Panc1 (cell line): ENCODE data around the gene COL13A1.

Source experiments
- POLR2AphosphoS5 ChIP-seq: IDR thresholded peaks from 2 replicates; pipeline ENCODE4 v1.6.1; 2012; ENCODE audit warnings: mild to moderate bottlenecking, low read depth, low read length, moderate library complexity
- SIN3A ChIP-seq: IDR thresholded peaks from 2 replicates; pipeline ENCODE4 v1.6.1; 2012; ENCODE audit warnings: low read depth, mild to moderate bottlenecking, low read length, moderate library complexity, borderline replicate concordance; ENCODE audit not compliant: insufficient read depth
- TCF7L2 ChIP-seq: IDR thresholded peaks from 2 replicates; pipeline ENCODE4 v1.6.1; 2011; ENCODE audit warnings: mild to moderate bottlenecking, low read depth, low read length, inconsistent platforms
- TF ChIP-seq, protein P1 (sequence below), 2 experiments: IDR thresholded peaks; 2 replicates each; pipeline ENCODE4 v1.6.1; 2011 to 2012; ENCODE audit warnings: low read depth in 2 of 2, control low read depth in 1 of 2, low read length in 1 of 2, mild to moderate bottlenecking in 1 of 2, moderate library complexity in 1 of 2; ENCODE audit not compliant: insufficient read depth in 1 of 2
- TF ChIP-seq, protein P2 (sequence below): fragments of 450-650 bp; IDR thresholded peaks from 2 replicates; pipeline ENCODE4 v1.5.1; 2017; ENCODE audit warnings: mild to moderate bottlenecking

DNA sequence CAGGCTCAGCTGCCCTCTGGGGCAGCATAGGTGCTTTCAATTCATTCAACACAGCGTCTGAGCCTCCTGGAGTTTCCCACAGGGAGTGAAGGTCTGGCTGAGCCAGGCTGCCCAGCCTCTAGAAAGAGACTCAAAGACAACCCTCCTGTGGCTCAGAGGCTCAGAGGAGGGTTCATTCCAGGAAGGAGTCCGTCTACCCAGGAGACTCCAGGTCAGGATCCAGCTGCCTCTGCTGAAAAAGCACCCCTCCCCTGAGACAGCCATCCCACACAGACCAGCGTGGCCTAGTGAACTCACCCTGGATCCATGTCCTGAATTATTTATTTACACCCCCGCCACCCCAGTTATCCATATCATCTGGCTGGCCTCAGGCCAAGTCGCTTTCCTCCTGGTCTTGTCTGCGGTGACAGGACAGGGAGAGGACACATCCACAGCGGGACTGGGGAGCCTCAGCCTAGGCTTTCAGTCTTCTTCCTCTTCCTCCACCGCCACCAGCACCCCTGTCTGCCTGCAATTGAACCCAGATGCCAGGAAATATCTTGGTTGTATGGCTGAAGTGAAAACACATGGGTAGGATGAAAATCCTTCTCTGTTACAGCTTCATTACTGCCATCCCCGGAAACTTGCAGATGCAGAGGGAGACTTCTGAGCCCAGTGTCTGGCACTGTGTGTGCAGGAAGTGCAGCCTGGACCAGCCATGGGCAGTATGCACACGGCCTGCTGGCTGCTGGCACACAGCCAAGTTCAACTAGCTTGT is 44.0 kb upstream of the COL13A1 start:
- TF ChIP-seq, protein P1, sequence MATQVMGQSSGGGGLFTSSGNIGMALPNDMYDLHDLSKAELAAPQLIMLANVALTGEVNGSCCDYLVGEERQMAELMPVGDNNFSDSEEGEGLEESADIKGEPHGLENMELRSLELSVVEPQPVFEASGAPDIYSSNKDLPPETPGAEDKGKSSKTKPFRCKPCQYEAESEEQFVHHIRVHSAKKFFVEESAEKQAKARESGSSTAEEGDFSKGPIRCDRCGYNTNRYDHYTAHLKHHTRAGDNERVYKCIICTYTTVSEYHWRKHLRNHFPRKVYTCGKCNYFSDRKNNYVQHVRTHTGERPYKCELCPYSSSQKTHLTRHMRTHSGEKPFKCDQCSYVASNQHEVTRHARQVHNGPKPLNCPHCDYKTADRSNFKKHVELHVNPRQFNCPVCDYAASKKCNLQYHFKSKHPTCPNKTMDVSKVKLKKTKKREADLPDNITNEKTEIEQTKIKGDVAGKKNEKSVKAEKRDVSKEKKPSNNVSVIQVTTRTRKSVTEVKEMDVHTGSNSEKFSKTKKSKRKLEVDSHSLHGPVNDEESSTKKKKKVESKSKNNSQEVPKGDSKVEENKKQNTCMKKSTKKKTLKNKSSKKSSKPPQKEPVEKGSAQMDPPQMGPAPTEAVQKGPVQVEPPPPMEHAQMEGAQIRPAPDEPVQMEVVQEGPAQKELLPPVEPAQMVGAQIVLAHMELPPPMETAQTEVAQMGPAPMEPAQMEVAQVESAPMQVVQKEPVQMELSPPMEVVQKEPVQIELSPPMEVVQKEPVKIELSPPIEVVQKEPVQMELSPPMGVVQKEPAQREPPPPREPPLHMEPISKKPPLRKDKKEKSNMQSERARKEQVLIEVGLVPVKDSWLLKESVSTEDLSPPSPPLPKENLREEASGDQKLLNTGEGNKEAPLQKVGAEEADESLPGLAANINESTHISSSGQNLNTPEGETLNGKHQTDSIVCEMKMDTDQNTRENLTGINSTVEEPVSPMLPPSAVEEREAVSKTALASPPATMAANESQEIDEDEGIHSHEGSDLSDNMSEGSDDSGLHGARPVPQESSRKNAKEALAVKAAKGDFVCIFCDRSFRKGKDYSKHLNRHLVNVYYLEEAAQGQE (IDR thresholded peaks at IDR 0.05; ENCODE audit: insufficient read depth in 1 of 2, low read depth in 2 of 2, low read length in 1 of 2), result no peak
- TF ChIP-seq, protein P2, sequence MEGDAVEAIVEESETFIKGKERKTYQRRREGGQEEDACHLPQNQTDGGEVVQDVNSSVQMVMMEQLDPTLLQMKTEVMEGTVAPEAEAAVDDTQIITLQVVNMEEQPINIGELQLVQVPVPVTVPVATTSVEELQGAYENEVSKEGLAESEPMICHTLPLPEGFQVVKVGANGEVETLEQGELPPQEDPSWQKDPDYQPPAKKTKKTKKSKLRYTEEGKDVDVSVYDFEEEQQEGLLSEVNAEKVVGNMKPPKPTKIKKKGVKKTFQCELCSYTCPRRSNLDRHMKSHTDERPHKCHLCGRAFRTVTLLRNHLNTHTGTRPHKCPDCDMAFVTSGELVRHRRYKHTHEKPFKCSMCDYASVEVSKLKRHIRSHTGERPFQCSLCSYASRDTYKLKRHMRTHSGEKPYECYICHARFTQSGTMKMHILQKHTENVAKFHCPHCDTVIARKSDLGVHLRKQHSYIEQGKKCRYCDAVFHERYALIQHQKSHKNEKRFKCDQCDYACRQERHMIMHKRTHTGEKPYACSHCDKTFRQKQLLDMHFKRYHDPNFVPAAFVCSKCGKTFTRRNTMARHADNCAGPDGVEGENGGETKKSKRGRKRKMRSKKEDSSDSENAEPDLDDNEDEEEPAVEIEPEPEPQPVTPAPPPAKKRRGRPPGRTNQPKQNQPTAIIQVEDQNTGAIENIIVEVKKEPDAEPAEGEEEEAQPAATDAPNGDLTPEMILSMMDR, result no peak
- TF ChIP-seq SIN3A, result no peak
- no peak for TF ChIP-seq TCF7L2
- no peak for TF ChIP-seq POLR2AphosphoS5
